Stimulated activated CD8-positive, alpha-beta memory T cell treated with anti-CD3 and anti-CD28 coated beads, Interleukin-7, amount 100 ng/mL, for 1 hour (primary cell): ENCODE data around the gene PLPP3.

Source experiments
- DNase-seq, 2 donors: peaks; one replicate each; pipeline ENCODE4 v3.0.0-alpha.2; 2020; ENCODE audit warnings: low read depth in 2 of 2

The PLPP3 gene

DNA sequence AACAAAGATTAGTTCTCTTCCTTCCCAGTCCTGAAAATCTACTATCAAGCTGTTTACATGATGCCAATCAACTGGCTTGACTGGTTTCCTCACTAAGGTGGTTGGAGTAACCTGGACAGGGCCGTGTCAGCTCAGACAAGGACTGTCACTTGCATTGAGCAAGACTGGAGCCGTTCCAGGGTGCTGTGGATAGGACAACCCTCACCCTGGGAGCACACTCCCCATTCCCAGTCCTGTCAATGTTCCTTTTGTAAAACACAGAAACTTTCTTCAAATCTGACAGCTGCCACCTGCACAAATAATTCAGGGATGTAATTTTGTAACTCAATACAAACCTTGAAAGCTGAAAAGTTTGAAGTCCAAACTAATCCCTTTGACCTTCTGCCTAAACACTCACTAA is 31.4 kb downstream of the PLPP3 start:
- DNase-seq: no peak

DNA sequence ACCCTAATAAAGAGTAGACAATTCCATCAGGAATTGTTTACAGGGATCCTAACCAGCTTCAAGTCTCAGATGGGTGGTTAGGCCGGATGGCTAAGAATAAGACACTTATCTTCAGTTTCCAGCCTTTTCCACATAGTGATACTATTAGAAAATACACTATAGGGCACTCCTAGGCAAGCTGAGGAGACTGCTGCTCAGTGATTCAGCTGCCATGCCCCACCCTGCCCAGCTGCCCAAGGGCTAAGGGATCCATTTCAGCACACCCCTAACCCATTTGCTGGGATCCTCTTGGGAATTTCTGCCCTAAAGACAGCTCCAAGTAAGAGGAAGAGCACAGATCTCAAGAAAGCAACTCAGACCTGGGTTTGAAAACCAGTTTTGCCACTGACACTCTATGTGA is 31.9 kb downstream of the PLPP3 start:
- no peak for DNase-seq

DNA sequence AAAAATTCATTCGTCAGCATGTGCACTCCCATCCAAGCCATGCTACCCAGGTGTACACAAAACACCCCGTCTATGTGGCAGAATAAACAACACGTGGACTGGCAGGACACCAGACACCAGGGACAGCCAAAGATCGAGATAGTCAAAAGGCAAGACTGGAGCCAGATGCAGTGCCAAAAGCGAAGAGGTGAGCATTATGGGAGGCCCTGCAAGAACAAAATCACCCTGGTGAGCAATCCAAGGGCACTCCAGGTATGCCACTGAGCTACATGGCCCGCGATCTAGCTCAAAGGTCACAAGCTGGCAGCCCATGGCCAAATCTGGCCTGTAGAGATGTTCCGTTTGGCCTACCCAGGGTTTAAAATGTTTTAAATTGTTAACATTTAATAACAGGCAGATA is 33.7 kb downstream of the PLPP3 start:
- DNase-seq: no peak

DNA sequence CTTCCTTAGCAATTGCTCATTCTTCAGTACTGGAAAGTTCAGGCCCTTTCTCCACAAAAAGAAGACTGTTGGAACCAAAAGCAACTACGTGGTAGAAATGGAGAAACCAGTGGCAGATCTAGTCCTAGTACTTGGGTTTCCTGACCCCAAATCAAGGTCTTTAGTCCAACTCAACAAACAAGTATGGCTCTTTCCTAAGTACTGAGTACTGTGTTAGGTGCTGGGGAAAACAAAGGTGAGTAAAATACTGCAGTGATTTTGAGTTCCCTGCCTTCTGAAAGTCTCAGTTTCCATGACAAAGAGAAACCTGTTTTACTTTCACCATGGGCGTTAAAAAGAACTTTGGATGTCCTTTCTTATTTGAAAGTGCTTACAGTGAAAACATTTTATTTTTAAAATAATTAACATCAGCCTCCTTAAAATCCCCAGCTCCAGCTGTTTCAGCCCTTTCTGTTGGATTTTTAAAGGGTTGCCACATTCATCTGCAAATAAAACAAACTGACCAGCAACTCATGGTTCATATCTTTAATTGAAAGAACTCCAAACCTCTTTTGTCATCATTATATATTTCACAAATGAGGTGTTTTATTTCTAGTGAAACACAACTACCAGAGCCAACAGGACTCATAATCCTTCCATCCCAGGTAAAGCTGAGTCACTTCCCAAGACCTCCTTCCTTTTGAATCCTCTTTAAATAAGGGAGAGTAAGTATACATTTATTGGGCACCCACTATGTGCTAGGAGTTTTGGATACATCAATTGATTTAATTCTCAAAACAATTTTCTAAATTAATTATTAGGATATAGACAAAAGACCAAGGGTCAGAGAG is 35.4 kb downstream of the PLPP3 start:
- DNase-seq: no peak

DNA sequence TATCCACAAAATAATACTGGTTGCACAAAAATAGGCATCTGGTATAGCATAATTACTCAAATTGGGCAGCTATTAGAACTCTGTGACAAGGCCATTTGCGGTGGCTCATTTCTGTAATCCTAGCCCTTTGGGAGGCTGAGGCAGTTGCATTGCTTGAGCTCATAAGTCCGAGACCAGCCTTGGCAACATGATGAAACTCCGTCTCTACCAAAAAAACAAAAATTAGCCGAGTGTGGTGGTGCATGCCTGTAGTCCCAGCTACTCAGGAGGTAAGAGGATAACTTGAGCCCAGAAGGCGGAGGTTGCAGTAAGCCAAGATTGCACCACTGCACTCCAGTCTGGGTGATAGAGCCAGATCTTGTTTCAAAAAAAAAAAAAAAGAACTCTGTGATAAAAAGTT is 36.7 kb downstream of the PLPP3 start:
- DNase-seq: no peak

DNA sequence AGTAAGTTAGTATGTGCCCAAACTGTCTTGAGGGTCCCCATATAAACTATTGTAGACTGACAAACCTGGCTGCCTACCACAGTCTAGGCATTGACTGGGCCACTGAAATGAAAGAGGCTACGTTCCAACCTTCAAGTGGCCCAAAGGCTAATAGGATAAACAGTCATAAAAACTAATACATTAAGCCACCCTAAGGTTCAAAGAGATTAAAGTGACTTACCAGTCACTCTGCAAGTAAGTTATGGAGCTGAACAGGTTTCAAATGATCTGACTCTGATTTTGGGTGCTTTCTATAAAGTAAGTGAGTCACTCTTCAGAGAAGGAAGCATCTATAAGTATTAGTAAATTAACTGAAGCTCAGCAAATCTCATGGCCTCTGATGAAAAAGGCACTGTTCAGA is 38.0 kb downstream of the PLPP3 start:
- no peak for DNase-seq

DNA sequence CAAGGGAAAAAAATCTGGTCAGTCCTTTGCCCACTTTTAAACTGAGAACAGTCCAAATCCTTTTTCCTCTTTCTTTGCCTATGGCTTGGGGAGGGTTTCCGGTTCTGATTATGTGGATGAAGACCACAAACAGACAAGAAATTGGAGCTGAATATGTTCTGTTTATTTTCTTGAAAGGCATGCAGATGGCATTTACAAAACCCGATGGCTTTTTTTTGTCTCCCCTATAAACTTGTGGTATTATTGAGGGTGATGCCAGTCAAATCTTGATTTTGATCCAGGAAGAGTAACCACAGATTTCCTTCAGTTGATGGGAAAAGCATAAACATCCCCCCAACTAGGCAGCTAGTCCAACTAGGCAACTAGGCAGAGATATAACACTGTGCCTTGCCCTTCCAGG is 38.9 kb downstream of the PLPP3 start:
- no peak for DNase-seq

DNA sequence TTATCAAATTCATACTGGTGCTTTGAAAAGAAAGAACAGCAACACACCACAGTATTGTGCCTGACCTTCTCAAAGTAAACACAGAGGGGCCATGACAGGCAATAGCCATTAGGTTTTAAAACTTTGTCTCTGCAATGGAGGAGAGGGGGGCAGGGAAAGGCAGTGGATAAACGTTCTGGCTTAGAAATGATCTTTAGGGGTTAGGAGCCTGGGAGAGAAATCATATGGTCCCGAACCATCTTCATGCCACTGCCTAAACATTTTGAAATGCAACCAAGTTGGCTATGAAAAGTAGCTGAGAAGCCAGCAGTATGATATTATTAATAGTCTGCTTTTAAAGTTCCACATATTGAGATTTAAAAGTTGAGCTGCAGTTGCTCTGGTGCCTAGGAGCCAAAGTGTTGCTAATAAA is 39.8 kb downstream of the PLPP3 start:
- no peak for DNase-seq

DNA sequence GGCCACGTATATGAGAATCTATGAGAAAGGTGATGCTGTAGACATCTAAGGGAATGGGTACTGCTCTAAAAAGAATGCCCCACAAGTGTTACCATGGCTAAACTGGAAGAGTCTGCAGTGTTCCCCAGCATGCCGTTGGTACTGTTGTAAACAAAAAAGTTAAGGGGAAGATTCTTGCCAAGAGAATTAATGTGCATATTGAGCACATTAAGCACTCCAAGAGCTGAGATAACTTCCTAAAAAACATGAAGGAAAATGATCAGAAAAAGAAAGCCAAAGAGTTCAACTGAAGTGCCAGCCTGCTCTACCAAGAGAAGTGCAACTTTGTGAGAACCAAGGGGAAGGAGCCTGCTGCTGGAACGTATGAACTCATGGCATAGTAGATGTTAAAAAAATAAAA is 40.8 kb downstream of the PLPP3 start:
- no peak for DNase-seq

DNA sequence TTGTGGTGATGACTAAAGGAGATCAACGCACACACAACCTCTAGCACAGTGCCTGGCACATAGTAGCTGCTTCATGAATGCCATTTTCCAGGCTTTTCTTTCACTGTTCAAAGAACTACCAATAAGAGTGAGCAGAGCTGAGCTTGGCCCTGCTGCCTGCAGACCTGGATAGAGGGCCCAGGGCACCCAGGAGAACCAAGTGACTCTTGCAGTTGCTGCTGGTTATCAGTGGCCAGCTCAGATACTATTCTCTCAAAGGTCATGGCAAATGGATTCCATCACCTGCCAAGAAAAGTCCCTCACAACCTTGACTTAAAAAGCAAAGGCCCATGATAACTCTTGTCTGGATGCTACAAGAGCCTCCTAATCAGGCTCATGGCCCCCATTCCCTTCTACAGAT is 41.7 kb downstream of the PLPP3 start:
- DNase-seq: no peak

DNA sequence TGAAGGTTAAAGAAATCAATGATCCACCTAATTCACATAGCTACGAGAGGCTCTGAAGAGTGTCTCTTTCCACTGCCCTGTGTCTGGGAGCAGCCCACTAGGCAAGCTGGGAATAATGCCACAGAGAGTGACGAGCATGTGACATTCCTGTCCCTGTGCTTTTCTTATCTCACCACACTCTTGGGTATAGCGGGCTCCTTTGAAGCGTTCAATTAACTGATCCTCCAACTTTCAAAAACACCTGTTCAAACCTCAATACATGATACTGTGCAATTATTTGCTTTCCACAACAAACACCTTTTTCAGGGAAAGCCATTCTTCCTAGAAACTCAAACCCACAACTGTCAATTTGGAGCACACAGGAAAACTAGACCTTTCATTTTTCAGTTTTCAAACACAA is 43.4 kb downstream of the PLPP3 start:
- no peak for DNase-seq

DNA sequence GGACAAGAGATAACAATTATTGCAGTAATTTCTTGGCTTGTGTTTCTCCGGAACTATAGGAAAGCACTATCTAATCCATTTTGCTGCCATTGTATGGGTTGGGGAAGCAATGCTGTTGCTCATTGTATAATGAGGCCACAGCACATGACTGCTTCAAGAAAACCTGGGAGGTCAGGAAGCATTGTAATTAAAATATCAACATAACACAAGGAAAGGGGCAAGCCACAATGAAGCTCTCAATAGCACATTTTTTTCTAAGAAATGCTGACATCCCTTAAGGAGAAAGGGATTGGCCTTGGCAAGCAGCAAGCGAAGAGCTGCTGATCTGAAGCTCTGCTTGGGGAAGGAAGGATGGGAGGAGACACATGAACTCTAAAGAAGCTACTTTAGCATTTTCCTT is 44.0 kb downstream of the PLPP3 start:
- no peak for DNase-seq

DNA sequence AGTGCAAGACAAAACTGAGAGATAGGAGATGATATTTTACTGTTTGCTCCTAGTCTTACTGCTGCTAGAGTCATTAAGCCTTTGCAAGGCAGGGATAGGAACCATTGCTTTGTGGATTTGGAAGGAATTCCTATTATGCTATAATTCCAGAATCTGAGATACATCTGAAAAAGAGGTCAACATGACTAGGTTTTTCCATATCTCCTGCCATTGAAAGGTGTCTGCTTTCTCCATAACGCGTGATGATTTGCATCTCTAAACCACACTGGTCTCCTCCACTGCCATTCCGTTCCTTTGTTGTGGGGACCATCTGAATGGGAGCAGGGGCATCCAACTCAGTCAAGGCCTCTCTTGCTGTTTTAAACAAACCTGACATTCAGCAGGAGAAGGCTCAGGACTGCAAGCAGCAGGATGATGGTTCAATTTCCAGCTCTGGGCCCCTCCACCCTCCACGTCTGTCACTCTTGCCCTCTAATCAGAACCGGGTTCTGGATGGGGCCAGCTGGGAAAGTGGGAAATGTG is 45.2 kb downstream of the PLPP3 start:
- DNase-seq: no peak

DNA sequence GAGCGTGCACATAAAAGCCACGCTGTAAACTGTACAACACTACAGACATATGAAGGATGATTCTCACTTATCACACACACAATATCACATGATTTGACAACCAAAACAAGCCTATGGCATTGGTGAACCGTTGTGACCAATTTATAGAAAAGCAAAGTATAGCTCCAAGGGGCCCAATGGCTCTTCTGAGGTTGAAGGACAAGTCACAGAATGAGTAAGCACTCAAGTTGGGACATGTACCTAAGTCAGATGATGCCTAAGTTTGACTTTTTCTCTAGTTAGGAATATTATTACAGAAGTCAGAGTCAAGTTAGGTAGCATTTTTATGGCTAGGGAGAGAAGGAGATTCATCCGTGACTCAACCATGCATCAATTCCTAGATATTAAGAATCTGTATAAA is 45.7 kb downstream of the PLPP3 start:
- DNase-seq: no peak

DNA sequence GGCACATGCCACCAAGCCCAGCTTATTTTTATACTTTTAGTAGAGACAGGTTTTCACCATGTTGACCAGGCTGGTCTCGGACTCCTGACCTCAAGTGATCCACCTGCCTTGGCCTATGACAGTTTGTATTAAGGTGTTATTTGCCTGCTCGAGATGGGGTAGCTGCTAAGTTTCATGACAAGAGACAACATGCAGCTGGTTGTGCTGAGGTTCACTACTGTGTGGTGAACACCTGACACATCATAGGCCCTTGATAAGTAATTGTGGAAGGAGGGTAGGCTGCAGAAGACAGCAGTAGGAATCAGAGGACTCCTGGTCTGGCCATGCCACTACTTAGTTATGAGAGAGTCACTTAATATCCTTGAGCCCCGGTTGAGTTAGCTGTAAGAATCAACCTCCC is 46.2 kb downstream of the PLPP3 start:
- no peak for DNase-seq

DNA sequence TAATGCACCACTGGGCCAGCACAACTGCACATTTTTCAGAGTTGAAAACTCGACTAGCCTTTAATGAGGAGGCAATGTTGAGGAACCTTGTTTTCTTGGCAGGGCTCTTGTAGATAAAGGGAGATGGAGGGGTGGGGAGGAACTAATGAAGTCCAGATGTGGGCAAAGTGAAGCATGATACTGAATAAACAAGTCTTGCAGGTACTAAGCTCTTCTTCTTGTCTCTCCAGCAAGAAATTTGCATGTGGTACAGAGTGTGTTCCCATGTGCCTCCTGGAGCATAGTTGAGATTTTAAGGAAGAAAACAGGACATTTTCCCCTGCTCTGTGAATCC is 47.0 kb downstream of the PLPP3 start:
- no peak for DNase-seq

DNA sequence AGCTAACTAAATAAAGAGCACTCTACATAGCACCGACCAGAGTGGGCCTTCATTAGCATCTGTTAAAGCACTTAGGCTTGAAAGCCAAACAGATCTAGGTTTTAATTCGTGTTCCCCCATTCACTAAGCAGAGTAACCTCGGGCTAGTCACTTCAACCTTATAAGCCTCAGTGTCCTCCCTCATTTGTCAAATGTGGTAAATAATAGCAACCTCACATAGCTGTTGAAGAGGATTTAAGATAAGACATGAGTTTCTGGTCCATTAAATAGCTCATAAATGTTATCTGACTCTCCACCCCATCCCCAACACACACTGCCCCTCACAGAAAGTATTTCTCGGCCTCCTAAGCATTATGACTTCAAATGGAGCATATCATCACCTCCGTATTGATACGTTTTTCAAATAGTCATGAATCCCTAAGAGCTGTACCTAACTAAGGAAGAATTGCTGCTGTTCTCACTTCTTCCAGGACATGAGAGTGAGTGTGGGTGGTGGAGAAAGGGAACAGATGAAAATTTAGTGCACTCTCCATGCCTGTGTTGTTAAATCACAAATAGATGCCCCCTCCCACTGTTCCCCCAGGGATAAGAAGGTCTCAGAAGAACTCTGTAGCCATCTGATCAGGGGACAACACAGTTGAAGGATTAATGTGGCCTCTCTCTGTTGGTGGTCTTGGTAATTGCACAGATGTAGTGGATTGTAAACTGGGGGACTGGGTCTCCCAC is 47.6 kb downstream of the PLPP3 start:
- DNase-seq: no peak

DNA sequence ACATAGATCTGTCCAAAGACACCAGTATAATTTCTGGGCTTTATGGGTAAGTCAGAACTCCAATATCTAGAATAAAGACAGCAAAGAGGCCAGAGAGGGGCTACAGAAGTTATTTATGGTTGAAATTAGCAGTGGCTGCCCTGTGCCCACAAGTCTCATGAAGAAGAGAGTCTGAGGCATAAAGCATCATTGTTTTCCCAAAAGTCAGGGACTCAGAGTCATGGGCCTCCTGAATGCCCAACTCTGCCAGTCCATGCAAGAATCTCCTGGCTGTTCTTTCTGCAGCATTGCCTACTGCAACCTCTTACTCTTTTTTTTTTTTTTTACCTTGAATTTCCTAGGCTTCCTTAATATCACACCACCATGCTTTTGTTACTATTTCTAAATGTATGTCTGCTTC is 49.6 kb downstream of the PLPP3 start:
- DNase-seq: no peak

DNA sequence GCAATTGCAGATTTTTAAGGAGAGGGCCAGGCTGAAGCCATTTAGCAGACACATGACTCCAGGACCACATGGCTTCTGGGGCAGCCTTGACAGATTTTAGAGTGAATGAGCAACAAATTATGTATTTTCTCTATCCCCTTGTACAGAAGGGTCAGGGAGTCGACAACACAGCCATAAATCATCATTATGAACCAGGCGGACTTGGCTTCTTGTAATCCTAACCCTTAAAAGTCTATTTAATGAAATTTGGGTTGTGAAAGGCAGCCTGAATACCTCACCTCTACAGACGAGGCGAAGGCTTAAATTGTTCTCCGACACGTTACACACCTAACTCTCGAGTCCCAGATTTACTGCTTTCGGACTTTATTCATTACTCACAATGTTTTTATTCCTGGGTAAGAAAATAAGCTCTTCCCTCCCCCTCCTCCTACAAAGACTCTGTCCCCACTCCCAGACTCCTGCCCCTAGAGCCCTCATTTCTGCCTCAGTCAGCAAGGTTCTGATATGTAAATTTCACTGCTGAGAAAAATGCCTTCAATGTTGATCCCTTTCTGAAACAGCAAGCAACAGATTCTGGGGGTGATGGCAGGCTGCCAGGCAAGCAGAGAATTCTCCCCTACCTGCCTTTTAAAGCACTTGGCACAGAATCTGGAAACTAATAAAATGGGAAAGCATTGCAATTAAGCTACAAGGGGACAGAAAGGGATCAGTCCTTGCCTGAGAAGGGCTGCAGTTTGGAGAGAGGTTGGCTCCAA is 51.6 kb downstream of the PLPP3 start:
- DNase-seq: no peak

DNA sequence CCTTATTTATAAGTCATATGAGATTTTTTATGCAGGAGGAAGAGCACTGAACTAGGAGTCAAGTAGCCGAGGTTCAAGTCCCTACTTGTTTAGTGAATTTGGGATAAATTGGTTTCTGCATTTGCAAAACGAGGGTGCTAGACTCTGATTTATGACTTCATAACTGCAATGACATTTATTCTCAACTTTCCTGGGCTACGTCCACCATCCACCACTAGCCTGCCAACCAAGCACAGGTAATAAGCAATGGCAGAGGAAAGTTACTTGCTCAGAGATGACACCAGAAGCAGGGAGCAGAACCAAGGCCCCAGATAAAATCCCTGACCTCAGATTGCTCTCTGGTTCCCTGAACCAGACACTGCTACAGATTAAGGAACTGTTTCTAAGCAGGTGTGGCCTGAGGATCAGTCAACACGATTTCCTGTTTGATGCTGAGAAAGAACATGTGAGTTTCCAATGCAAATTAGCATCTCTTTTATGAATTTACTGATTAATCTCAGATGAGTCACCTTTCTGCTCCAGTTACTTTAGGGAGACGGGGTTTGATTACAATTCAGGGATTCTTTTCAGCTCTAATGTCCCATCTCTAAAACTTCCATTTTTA is 52.7 kb downstream of the PLPP3 start:
- DNase-seq: no peak

DNA sequence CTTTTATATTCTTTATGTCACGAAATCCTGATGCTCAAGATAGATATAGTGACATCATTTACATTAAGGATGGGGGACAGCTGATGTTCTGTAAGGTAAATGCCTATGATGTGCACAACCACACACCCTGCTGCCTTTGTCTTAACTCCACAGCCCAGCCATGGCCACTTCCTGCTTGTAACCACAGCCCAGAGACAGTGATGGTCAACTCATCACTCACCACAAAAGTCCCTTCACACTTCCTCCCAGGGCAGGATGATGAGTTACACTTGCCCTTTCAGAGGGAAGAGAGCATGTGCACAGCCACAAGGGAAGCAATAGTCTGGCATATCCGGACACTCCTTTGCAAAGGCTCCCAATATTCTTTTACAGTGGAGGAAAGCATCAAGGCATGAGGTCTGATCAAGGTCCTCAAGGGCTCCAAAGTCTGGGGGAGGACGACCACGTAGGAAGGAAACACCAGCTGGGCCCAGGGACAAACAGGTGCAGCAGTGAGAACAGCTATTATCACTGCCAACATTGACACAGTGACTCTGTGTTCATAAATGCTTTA is 53.8 kb downstream of the PLPP3 start:
- no peak for DNase-seq

DNA sequence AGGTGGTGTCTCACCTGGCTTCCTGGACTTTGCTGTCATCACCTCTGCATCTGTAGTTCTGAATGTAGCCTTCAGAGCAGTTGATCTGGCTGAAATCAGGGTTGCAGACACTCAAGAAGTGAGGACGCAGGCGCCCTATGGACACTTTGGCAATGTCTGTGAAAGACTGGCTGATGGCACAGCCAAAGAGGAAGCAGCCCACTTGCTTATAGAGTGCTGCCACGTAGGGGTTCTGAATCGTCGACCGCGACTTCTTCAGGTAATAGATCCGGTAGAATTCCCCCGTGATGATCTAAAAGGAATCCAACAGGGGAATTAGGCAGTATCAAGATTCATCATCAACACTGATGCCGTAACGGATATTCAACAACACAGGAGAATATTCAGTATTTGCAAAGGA is 55.1 kb downstream of the PLPP3 start:
- DNase-seq: no peak
